ENCODE data around the gene PAK5.

GRCh38 chr20:9800421-9800820, 38.5 kb downstream of the PAK5 start:
- TF ChIP-seq, protein P1, sequence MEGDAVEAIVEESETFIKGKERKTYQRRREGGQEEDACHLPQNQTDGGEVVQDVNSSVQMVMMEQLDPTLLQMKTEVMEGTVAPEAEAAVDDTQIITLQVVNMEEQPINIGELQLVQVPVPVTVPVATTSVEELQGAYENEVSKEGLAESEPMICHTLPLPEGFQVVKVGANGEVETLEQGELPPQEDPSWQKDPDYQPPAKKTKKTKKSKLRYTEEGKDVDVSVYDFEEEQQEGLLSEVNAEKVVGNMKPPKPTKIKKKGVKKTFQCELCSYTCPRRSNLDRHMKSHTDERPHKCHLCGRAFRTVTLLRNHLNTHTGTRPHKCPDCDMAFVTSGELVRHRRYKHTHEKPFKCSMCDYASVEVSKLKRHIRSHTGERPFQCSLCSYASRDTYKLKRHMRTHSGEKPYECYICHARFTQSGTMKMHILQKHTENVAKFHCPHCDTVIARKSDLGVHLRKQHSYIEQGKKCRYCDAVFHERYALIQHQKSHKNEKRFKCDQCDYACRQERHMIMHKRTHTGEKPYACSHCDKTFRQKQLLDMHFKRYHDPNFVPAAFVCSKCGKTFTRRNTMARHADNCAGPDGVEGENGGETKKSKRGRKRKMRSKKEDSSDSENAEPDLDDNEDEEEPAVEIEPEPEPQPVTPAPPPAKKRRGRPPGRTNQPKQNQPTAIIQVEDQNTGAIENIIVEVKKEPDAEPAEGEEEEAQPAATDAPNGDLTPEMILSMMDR (IDR thresholded peaks at IDR 0.05): no peak
- TF ChIP-seq MAX (IDR thresholded peaks at IDR 0.05) (no peak), CHD2 (IDR thresholded peaks at IDR 0.05; ENCODE audit: low read length, partially characterized antibody) (no peak), EP300 (IDR thresholded peaks at IDR 0.05) (no peak), CBX2 (IDR thresholded peaks at IDR 0.05; ENCODE audit: borderline replicate concordance, low read depth) (no peak), MAFK (IDR thresholded peaks at IDR 0.05; ENCODE audit: partially characterized antibody) (no peak), POLR2A (IDR thresholded peaks at IDR 0.05; ENCODE audit: low read length) (no peak), JUN (IDR thresholded peaks at IDR 0.05) (no peak), GATA3 (IDR thresholded peaks at IDR 0.05; ENCODE audit: borderline replicate concordance) (no peak)
